Endometrial microvascular endothelial cells (primary cell): ENCODE data around the gene THRB. TPM values are rescaled to one million over a fixed set of nuclear protein-coding genes. Genes with fewer than 3 reads are reported as not detected.

Experiments
- in situ Hi-C: cut with HindIII; loops from 2 replicates; pipeline ENCODE4 v1.10.0; 2017; ENCODE audit warnings: low sequenced_read_pairs, low pct_unique_long_range_greater_than_20kb; ENCODE audit errors: inconsistent ontology term
- total RNA-seq: library from RNA; depleted of rRNA; stranded (reverse); fragments of >200 nt; gene quantifications from one replicate; pipeline ENCODE4 v1.2.3, GENCODE V29; 2015; ENCODE audit errors: inconsistent ontology term

THRB gene
- total RNA-seq, 1 donor from 2014 or later: 7.1 TPM

DNA sequence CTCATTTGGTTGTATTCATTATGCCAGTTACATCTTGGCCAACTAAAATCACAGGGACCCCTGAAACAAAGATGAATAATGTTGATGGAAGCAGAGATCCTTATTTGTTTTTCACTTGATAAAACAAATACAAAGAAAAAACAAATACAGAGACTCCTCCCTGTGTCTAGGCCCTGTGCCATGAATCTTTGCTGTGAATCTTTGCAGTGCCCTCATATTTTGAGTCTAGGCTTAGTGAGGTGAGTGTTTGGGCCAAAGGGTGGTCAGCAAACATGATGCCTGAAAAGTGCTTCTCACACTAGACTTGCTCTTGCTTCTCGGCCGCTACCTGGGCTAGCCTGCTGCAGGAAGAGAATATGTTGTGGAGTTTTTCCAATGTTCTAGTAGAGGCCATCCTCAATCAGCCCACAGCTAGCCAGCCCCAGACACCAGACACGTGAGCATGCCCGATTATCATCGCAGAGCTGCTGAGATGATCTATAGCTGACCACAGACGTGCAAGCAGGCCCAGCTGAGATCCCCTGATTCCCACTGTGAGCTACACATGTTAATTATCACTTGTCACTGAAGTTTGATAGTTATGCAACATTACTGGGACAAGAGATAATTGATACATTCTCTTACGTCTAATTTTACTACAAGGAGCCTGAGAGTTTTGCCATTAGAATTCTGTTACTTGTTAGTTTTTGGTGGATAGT lies 191.4 kb downstream of the THRB start:
- in situ Hi-C loops: no loop called here

GRCh38 chr3:24302396-24302795 lies 192.3 kb downstream of the THRB start:
- in situ Hi-C loops: no loop called here

GRCh38 chr3:24300949-24301348 lies 193.7 kb downstream of the THRB start:
- in situ Hi-C loops: no loop called here

DNA sequence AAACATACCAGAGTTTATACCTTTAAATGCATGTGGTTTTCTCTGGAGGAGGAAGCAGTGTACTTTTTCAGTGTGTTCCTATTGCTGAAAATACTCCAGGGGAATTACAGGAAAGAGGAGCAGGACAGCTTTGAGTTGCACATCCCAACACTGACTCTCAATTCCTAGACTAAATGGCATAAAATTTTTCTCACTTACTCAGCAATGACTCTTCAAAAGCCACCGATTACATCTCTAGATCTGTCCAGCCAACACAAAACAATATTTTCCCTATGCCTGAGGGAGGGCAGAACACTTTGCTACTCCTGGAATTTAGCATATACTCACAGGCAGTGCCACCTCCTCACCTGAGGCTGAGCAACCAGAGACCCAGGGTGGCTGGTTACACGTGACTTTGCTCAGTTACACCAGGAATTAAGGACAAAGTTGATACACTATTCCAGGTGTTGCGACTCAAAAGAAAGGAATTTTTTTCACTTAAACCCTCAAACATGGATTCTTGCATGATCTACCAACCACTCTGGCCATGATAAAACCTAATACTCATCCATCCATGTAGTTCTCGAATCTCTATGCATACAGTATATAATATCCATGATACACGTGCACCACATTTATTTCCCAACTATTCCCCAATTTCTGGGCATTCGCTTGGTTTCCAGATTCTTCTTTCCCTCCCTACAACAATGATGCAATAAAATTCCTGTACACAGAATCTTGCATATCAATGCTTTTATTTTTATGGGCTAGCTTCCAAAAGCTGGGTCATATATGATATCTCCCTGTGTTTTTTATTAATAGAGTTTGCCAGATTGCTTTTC lies 194.6 kb downstream of the THRB start:
- in situ Hi-C loops: no loop called here

DNA sequence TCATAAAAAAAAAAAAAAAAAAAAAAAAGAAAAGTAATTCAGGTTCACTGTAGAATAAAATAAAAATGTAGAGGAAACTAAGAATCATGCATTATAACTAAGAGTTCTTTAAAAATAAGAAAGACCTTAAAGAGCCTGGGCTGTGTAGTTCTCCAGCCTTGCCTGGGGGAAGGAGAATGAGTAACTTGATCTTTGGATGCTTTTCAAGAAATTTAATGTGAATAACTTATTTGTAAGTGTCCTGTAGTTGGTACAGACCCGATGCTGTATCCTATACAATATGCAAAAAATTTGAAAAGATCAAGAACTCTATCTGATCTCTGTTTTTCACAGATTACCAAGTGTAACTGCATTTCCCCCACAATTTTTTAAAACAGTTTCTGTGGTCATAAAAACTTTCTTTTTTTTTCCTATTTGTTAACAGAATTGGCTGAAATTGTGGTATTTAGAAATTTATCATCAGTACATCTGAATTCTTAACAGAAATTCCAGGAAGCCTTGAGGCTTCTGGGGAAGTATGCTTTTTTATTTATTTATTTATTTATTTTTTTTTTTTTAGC lies 195.3 kb downstream of the THRB start:
- in situ Hi-C loops: no loop called here

DNA sequence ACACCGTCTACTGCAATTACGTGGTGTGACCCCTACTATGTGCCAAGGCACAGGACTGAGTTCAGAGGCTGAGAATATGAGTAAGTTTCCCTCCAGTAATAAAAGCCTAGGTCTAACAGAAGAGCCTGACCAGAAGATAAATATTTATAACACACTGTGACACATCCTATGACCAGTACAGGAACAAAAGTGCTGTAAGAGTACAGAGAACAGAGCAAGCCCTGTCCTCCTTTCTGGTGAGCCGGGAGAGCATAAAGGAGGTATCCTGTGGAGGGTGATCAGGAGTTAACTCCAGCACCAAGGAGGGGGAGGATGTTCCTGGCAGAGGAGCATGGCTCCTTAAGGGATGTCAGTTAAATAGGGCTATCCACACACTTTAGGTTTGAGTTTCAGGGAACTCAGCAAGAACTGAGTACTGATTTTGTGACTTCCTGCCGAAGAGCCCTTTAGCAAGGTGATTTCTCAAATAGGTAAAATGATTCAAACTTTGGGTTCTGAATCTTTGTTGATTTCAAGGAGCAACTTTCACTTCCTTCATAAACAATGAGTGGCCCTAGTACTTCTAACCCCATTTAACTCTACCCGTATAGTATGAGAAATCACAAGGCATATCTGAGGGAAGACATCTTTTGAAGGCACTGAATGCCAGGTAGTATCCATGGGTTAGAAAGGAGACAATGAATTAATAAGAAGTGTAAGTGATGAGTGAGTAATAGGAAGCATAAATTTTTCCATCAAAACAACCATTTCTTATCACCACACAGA lies 198.0 kb downstream of the THRB start:
- in situ Hi-C loops: no loop called here

- in situ Hi-C loops: no loop called here
Observed at GRCh38 chr3:24294150-24294549, 200.5 kb downstream of the THRB start.

GRCh38 chr3:24291646-24292045 lies 203.0 kb downstream of the THRB start:
- in situ Hi-C loops: no loop called here

- in situ Hi-C loops: no loop called here
Observed at GRCh38 chr3:24290596-24290995, 204.1 kb downstream of the THRB start.

- in situ Hi-C loops: no loop called here
Observed at GRCh38 chr3:24288496-24289236, 206.0 kb downstream of the THRB start.

DNA sequence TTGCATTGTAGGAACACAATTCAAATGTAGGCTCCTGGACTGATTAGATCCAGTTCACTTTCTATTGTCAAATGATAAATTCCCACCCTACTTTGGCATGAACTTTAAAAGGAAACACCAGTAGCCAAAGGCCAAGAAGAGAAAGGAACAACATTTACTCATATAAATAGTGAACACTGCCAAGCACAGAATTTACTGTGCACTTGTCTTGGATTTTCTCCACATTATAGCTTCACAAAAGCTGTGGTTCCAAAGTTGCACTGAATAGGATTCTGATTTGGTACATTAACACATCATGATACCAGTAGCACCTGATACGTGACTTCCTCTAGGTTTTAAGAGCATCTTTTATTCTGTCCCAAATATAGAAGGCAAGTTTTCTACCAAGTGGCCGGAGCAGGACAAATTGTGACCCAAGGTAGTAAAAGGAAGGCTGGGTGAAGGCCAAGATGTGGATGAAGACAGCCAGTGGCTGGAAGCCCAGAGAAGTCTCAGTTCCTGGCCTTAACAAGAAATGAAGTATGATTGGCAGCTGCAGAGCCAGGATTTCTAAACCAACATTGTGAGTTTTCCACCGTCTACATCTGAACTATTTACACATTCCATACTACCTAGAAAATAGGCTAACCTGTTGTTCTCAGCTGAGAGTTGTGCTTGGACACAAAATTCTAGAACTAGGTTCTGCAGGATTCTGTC lies 206.7 kb downstream of the THRB start:
- in situ Hi-C loops: no loop called here

- in situ Hi-C loops: no loop called here
Observed at GRCh38 chr3:24286405-24286804, 208.2 kb downstream of the THRB start.

- in situ Hi-C loops: no loop called here
Observed at GRCh38 chr3:24278543-24278942, 216.1 kb downstream of the THRB start.

DNA sequence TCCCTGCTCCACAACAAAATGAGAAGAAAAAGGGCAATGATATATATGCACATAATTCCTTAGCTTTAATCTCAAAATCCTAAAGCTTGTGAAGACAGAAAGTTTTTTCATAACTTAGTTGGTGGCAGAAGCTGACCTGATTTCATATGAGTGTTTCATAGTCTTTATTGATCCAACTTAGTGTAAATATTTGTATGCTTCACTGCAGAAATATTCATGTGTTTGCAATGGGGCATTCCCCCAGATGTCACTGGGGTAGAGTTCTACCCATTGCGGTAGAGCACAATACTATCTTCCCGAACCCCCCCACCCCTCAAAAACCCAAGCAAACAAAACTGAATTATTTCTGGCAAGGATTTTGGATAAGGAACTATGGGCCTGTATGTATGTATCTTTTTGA lies 221.2 kb downstream of the THRB start:
- in situ Hi-C loops: no loop called here

DNA sequence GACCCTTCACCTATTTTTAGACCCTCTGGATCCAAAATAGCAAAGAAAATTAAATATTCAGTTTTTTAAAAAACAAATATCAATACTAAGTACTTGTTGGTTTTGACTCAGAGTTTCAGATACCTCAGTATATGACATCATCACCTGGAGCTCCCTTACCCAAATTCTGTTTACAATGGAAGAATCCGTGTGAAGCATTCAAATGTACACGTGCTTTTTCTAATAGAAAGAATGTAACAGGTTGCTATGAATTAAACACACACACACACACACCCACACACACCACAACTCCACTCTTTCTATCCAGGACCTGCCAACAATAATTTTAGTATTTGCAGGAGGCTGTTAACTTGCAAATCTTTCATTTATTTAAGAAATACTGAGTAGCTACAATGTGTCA lies 221.8 kb downstream of the THRB start:
- in situ Hi-C loops: no loop called here

DNA sequence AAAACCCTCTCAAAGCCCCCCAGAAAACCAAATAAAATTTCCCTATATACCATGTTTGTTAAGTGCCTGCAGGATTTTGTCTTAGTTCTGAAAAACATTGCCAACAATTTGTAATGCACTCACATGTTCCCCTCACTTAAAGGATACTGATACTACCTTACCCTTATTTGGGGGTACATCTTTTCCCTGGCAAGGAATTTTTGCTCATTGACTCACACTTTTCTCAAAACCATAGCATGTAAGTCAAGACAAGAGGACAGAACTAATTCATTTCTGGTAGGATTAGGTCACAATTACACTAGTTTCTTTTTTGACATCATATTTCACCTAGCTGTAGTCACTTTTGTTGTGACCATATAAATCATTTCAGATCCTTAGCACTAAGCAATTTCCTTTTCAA lies 222.2 kb downstream of the THRB start:
- in situ Hi-C loops: no loop called here

- in situ Hi-C loops: no loop called here
Observed at GRCh38 chr3:24271228-24271627, 223.4 kb downstream of the THRB start.

GRCh38 chr3:24270744-24271143 lies 223.9 kb downstream of the THRB start:
- in situ Hi-C loops: no loop called here
